WTC11 (cell line): ENCODE results near the gene NEK7. TPM values are rescaled to one million over a fixed set of nuclear protein-coding genes. Genes with fewer than 3 reads are reported as not detected.

Experiments
- ATAC-seq: fragments of 200-7000 bp; cut with Tn5 transposase; 2 replicates; pipeline ENCODE4 v1.10.0; 2021; ENCODE audit warnings: mild to moderate bottlenecking, moderate library complexity
- CTCF ChIA-PET: fragments of 300-600 bp; sonication (Branson Sonifier 250); formaldehyde crosslinking; loops from one replicate; lab custom pipeline; 2021; ENCODE audit warnings: antibody characterized with exemption; lab: Charles Lee
- POLR2A ChIA-PET: fragments of 350-600 bp; sonication (Branson Sonifier 250); formaldehyde crosslinking; loops from one replicate; lab custom pipeline; 2021; ENCODE audit warnings: antibody characterized with exemption; lab: Charles Lee
- DNase-seq: peaks from one replicate; pipeline ENCODE4 v3.0.0; 2021; ENCODE audit warnings: low spot score
- H3K27ac Mint-ChIP-seq: 2 replicates; pipeline ENCODE4 v1.8.0; 2021; ENCODE audit warnings: mixed read lengths
- H3K27me3 Mint-ChIP-seq: 2 replicates; pipeline ENCODE4 v1.8.0; 2021; ENCODE audit warnings: low read depth, mild to moderate bottlenecking, moderate library complexity, mixed read lengths
- H3K36me3 Mint-ChIP-seq: 2 replicates; pipeline ENCODE4 v1.8.0; 2021; ENCODE audit warnings: mixed read lengths
- H3K4me1 Mint-ChIP-seq: 2 replicates; pipeline ENCODE4 v1.8.0; 2022; ENCODE audit warnings: mixed read lengths
- H3K4me3 Mint-ChIP-seq: 2 replicates; pipeline ENCODE4 v1.8.0; 2021; ENCODE audit warnings: mild to moderate bottlenecking, moderate library complexity, mixed read lengths
- H3K9me3 Mint-ChIP-seq: 2 replicates; pipeline ENCODE4 v1.8.0; 2021; ENCODE audit warnings: mixed read lengths
- CDX4 ChIP-seq: fragments of 250-450 bp; sonication (Bioruptor Pico); IDR thresholded peaks from 2 replicates; pipeline ENCODE4 v1.9.0; 2021; ENCODE audit warnings: moderate library complexity, mild to moderate bottlenecking, inconsistent platforms, borderline replicate concordance
- CREM ChIP-seq: sonication (generic); formaldehyde crosslinking; IDR thresholded peaks from 2 replicates; pipeline ENCODE4 v1.8.1; 2022; ENCODE audit warnings: mild to moderate bottlenecking, missing genetic modification reagents, moderate library complexity
- ERG ChIP-seq: fragments of 250-450 bp; sonication (Bioruptor Pico); IDR thresholded peaks from 2 replicates; pipeline ENCODE4 v1.8.0; 2021; ENCODE audit warnings: mild to moderate bottlenecking
- FOXP1 ChIP-seq: sonication (generic); formaldehyde crosslinking; IDR thresholded peaks from 2 replicates; pipeline ENCODE4 v1.8.0; 2022; ENCODE audit warnings: missing genetic modification reagents, mild to moderate bottlenecking, moderate library complexity, borderline replicate concordance
- GRHL2 ChIP-seq: fragments of 250-450 bp; sonication (Bioruptor Pico); IDR thresholded peaks from 2 replicates; pipeline ENCODE4 v1.8.0; 2022; ENCODE audit warnings: mild to moderate bottlenecking, moderate library complexity; ENCODE audit not compliant: insufficient replicate concordance, severe bottlenecking
- HMGA2 ChIP-seq: fragments of 250-450 bp; sonication (Bioruptor Pico); IDR thresholded peaks from 2 replicates; pipeline ENCODE4 v1.4.0; 2021; ENCODE audit warnings: mild to moderate bottlenecking, moderate library complexity
- IRF1 ChIP-seq: sonication (generic); formaldehyde crosslinking; IDR thresholded peaks from 2 replicates; pipeline ENCODE4 v1.8.0; 2023; ENCODE audit warnings: missing genetic modification reagents
- IRF2 ChIP-seq: sonication (generic); formaldehyde crosslinking; IDR thresholded peaks from 2 replicates; pipeline ENCODE4 v1.8.0; 2022; ENCODE audit warnings: low read depth, missing genetic modification reagents, borderline replicate concordance
- PREB ChIP-seq: sonication (generic); formaldehyde crosslinking; IDR thresholded peaks from 2 replicates; pipeline ENCODE4 v1.8.1; 2022; ENCODE audit warnings: mild to moderate bottlenecking, missing genetic modification reagents, moderate library complexity, borderline replicate concordance
- TCF7 ChIP-seq: sonication (generic); formaldehyde crosslinking; IDR thresholded peaks from 2 replicates; pipeline ENCODE4 v1.8.0; 2022; ENCODE audit warnings: mild to moderate bottlenecking, low read depth, missing genetic modification reagents, moderate library complexity
- USF2 ChIP-seq: sonication (generic); formaldehyde crosslinking; IDR thresholded peaks from 2 replicates; pipeline ENCODE4 v1.8.1; 2023; ENCODE audit warnings: mild to moderate bottlenecking, missing genetic modification reagents, moderate library complexity
- ZBTB43 ChIP-seq: sonication (generic); formaldehyde crosslinking; IDR thresholded peaks from 2 replicates; pipeline ENCODE4 v1.8.1; 2023; ENCODE audit warnings: mild to moderate bottlenecking, missing genetic modification reagents
- ZNF263 ChIP-seq: sonication (generic); formaldehyde crosslinking; IDR thresholded peaks from 2 replicates; pipeline ENCODE4 v1.8.1; 2022; ENCODE audit warnings: low read depth, mild to moderate bottlenecking, moderate library complexity, missing genetic modification reagents
- ZNF416 ChIP-seq: fragments of 250-450 bp; sonication (Bioruptor Pico); IDR thresholded peaks from 2 replicates; pipeline ENCODE4 v1.9.0; 2021; ENCODE audit warnings: mild to moderate bottlenecking, inconsistent platforms
- ZNF425 ChIP-seq: fragments of 250-450 bp; sonication (Bioruptor Pico); conservative IDR thresholded peaks from 2 replicates; pipeline ENCODE4 v1.9.0; 2021; ENCODE audit warnings: mild to moderate bottlenecking
- total RNA-seq: library from RNA; stranded (reverse); gene quantifications from 3 replicates; pipeline ENCODE4 v1.2.3, GENCODE V29; 2021
- TF ChIP-seq, protein P1 (sequence below): sonication (generic); formaldehyde crosslinking; IDR thresholded peaks from 2 replicates; pipeline ENCODE4 v1.8.1; 2022; ENCODE audit warnings: mild to moderate bottlenecking, moderate library complexity, missing genetic modification reagents

NEK7 gene
- total RNA-seq, 1 experiment from 2014 or later, result 10.3 TPM

GRCh38 chr1:198268784-198269645 is 112.2 kb downstream of the NEK7 start:
- ATAC-seq (no peak), DNase-seq (no peak)
- TF ChIP-seq, protein P1, sequence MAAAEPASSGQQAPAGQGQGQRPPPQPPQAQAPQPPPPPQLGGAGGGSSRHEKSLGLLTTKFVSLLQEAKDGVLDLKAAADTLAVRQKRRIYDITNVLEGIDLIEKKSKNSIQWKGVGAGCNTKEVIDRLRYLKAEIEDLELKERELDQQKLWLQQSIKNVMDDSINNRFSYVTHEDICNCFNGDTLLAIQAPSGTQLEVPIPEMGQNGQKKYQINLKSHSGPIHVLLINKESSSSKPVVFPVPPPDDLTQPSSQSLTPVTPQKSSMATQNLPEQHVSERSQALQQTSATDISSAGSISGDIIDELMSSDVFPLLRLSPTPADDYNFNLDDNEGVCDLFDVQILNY (CRISPR knock-in tag), result no peak
- TF ChIP-seq USF2, result no peak
- TF ChIP-seq IRF2 (CRISPR knock-in tag), result no peak
- no peak for TF ChIP-seq PREB (CRISPR knock-in tag)
- no peak for TF ChIP-seq IRF1 (CRISPR knock-in tag)
- TF ChIP-seq FOXP1 (CRISPR knock-in tag), result no peak
- TF ChIP-seq ERG (CRISPR knock-in tag), result no peak
- no peak for TF ChIP-seq TCF7
- no peak for TF ChIP-seq ZNF263
- no peak for TF ChIP-seq GRHL2 (CRISPR knock-in tag)
- TF ChIP-seq HMGA2, result no peak
- TF ChIP-seq ZNF416 (CRISPR knock-in tag), result no peak
- TF ChIP-seq ZNF425 (CRISPR knock-in tag), result no peak
- no peak for TF ChIP-seq ZBTB43 (CRISPR knock-in tag)
- TF ChIP-seq CDX4 (CRISPR knock-in tag), result no peak
- TF ChIP-seq CREM (CRISPR knock-in tag), result no peak
- H3K9me3 Mint-ChIP-seq, result no peaks in the 10 kb centered on the region
- POLR2A ChIA-PET, result no interaction called here
- H3K27ac Mint-ChIP-seq, result no peak overlapping the region
- no peaks in the 10 kb centered on the region for H3K36me3 Mint-ChIP-seq
- H3K4me3 Mint-ChIP-seq, result no peak overlapping the region
- H3K4me1 Mint-ChIP-seq, result no peaks in the 10 kb centered on the region
- no peaks in the 10 kb centered on the region for H3K27me3 Mint-ChIP-seq
- CTCF ChIA-PET, result no interaction called here
